Activated gamma-delta T cell treated with anti-CD3 and anti-CD28 coated beads, Interleukin-2, amount 50 U/mL, for 16 hours (primary cell): ENCODE data around the gene RNASEL.
"Not testable (repeated sequence)": the region's sequence is repeated elsewhere in the genome, so short reads cannot be mapped to it uniquely, and the experiment has no call there.

Experiments
- DNase-seq: peaks from one replicate; pipeline ENCODE4 v3.0.0-alpha.2; 2020; ENCODE audit warnings: low read depth

The RNASEL gene

GRCh38 chr1:182588500-182589396 is at the start of gene RNASEL:
RNASEL (minus strand) TSS chr1:182589256; CDS start chr1:182586806, 2,450 bp downstream.
- no peak for DNase-seq

GRCh38 chr1:182637769-182638168 is 48.7 kb upstream of the RNASEL start:
- no peak for DNase-seq

GRCh38 chr1:182635871-182636270 is 46.8 kb upstream of the RNASEL start:
- no peak for DNase-seq

- no peak for DNase-seq
These were observed 45.4 kb upstream of the RNASEL start for GRCh38 chr1:182634306-182635072.

- DNase-seq, result no peak
These were observed 44.7 kb upstream of the RNASEL start for GRCh38 chr1:182633657-182634281.

GRCh38 chr1:182633031-182633430 is 44.0 kb upstream of the RNASEL start:
- DNase-seq, result no peak

- not testable (repeated sequence) for DNase-seq
These were observed 43.4 kb upstream of the RNASEL start for GRCh38 chr1:182632441-182632857.

- DNase-seq, result no peak
These were observed 42.9 kb upstream of the RNASEL start for GRCh38 chr1:182631954-182632353.

GRCh38 chr1:182631053-182631677 is 42.1 kb upstream of the RNASEL start:
- no peak for DNase-seq

- no peak for DNase-seq
These were observed 41.5 kb upstream of the RNASEL start for GRCh38 chr1:182630586-182630985.

- DNase-seq, result peak; percentile 64
These were observed 40.5 kb upstream of the RNASEL start for GRCh38 chr1:182629499-182630096.

GRCh38 chr1:182629080-182629479 is 40.0 kb upstream of the RNASEL start:
- DNase-seq, result no peak

- no peak for DNase-seq
These were observed 39.6 kb upstream of the RNASEL start for GRCh38 chr1:182628657-182629056.

GRCh38 chr1:182627622-182628021 is 38.6 kb upstream of the RNASEL start:
- no peak for DNase-seq

GRCh38 chr1:182626527-182626926 is 37.5 kb upstream of the RNASEL start:
- DNase-seq, result no peak

- DNase-seq, result no peak
These were observed 36.9 kb upstream of the RNASEL start for GRCh38 chr1:182625719-182626504.

- DNase-seq, result no peak
These were observed 36.0 kb upstream of the RNASEL start for GRCh38 chr1:182625024-182625423.

GRCh38 chr1:182624577-182624976 is 35.5 kb upstream of the RNASEL start:
- DNase-seq, result no peak

- DNase-seq, result no peak
These were observed 34.0 kb upstream of the RNASEL start for GRCh38 chr1:182622901-182623528.

- no peak for DNase-seq
These were observed 32.9 kb upstream of the RNASEL start for GRCh38 chr1:182621906-182622305.
